B cell (primary cell): ENCODE results near the gene OSBPL5. TPM values are rescaled to one million over a fixed set of nuclear protein-coding genes. Genes with fewer than 3 reads are reported as not detected.
A peak's percentile ranks its signal among the peaks of the same experiment; 100 is the strongest.

Experiments
- ATAC-seq: fragments of 200-7000 bp; cut with Tn5 transposase; one replicate; pipeline ENCODE4 v1.10.0; 2021; ENCODE audit warnings: low read depth, mild to moderate bottlenecking, moderate number of reproducible peaks, moderate library complexity
- CTCF ChIA-PET: fragments of 350-600 bp; sonication (Branson Sonifier 250); formaldehyde crosslinking; loops from one replicate; lab custom pipeline; 2021; ENCODE audit warnings: antibody characterized with exemption, inconsistent platforms; lab: Charles Lee
- POLR2A ChIA-PET: fragments of 350-600 bp; sonication (Branson Sonifier 250); formaldehyde crosslinking; loops from one replicate; lab custom pipeline; 2021; ENCODE audit warnings: antibody characterized with exemption; lab: Charles Lee
- DNase-seq: peaks from one replicate; pipeline ENCODE4 v3.0.0; 2013
- H2AFZ ChIP-seq: 2 replicates; pipeline ENCODE4 v1.6.1; 2012; ENCODE audit warnings: mild to moderate bottlenecking, low read depth, low read length; ENCODE audit not compliant: insufficient read depth, poor library complexity, severe bottlenecking
- H3K27ac ChIP-seq, 2 donors: 1 replicate in 1 of 2; 2 replicates in 1 of 2; pipeline ENCODE4 v1.5.1; 2012 to 2013; ENCODE audit warnings: low read length in 2 of 2, mild to moderate bottlenecking in 2 of 2, moderate library complexity in 1 of 2
- H3K27me3 ChIP-seq, 4 experiments: fragments of 200-600 bp in 1 of 4; sonication (generic) in 1 of 4; replicated peaks in 1 of 4; 1 replicate in 2 of 4; 2 replicates in 2 of 4; pipeline versions ENCODE4 v1.6.1 to v1.7.0; 2013 to 2016; ENCODE audit warnings: low read length in 3 of 4, mild to moderate bottlenecking in 2 of 4, mixed read lengths in 1 of 4, moderate library complexity in 1 of 4; ENCODE audit not compliant: insufficient read depth in 4 of 4, control insufficient read depth in 3 of 4; ENCODE audit errors: control extremely low read depth in 1 of 4
- H3K36me3 ChIP-seq, 2 experiments: replicated peaks in 1 of 2; 1 replicate in 1 of 2; 2 replicates in 1 of 2; pipeline versions ENCODE4 v1.6.1 to v1.7.1; 2013; ENCODE audit warnings: low read length in 1 of 2; ENCODE audit not compliant: insufficient read depth in 2 of 2, control insufficient read depth in 1 of 2; ENCODE audit errors: control extremely low read depth in 1 of 2, extremely low read depth in 1 of 2
- H3K4me1 ChIP-seq, 2 donors: fragments of 200-600 bp in 1 of 2; sonication (generic) in 1 of 2; 1 replicate in 1 of 2; 2 replicates in 1 of 2; pipeline versions ENCODE4 v1.5.1 to v1.6.1; 2013 to 2017; ENCODE audit warnings: low read length in 2 of 2; ENCODE audit not compliant: control insufficient read depth in 2 of 2, insufficient read depth in 2 of 2
- H3K4me2 ChIP-seq: replicated peaks from 2 replicates; pipeline ENCODE3; 2012; ENCODE audit warnings: mild to moderate bottlenecking, low read depth, low read length; ENCODE audit not compliant: poor library complexity, severe bottlenecking
- H3K4me3 ChIP-seq, 5 experiments: fragments of 200-600 bp in 1 of 5; sonication (generic) in 1 of 5; 1 replicate in 3 of 5; 2 replicates in 2 of 5; pipeline versions ENCODE4 v1.5.1 to v1.7.0; 2011 to 2016; ENCODE audit warnings: low read length in 4 of 5, mild to moderate bottlenecking in 4 of 5, low read depth in 2 of 5, control low read depth in 1 of 5, moderate library complexity in 1 of 5; ENCODE audit not compliant: insufficient read depth in 1 of 5; ENCODE audit errors: control extremely low read depth in 1 of 5, extremely low read depth in 1 of 5
- H3K79me2 ChIP-seq: fragments of 200-600 bp; sonication (generic); one replicate; pipeline ENCODE4 v1.6.0; 2016; ENCODE audit warnings: low read length; ENCODE audit not compliant: control insufficient read depth, insufficient read depth
- H3K9ac ChIP-seq: fragments of 200-600 bp; sonication (generic); 2 replicates; pipeline ENCODE4 v1.6.1; 2017; ENCODE audit warnings: mild to moderate bottlenecking, low read length, moderate library complexity
- H3K9me3 ChIP-seq, 3 donors: one replicate each; pipeline versions ENCODE4 v1.6.1 to v1.7.1; 2013; ENCODE audit warnings: low read length in 2 of 3; ENCODE audit not compliant: control insufficient read depth in 2 of 3, insufficient read depth in 1 of 3; ENCODE audit errors: control extremely low read depth in 1 of 3
- H4K20me1 ChIP-seq: 2 replicates; pipeline ENCODE4 v1.6.0; 2012; ENCODE audit warnings: mild to moderate bottlenecking, low read length; ENCODE audit not compliant: insufficient read depth, control insufficient read depth, poor library complexity, severe bottlenecking
- H3K27ac Mint-ChIP-seq: one replicate; pipeline ENCODE4 v1.8.0; 2021; ENCODE audit warnings: mixed read lengths
- H3K27me3 Mint-ChIP-seq: one replicate; pipeline ENCODE4 v1.8.0; 2021; ENCODE audit warnings: mixed read lengths
- H3K4me1 Mint-ChIP-seq: one replicate; pipeline ENCODE4 v1.8.0; 2021; ENCODE audit warnings: mixed read lengths
- H3K4me3 Mint-ChIP-seq: one replicate; pipeline ENCODE4 v1.8.0; 2021; ENCODE audit warnings: mixed read lengths
- H3K9me3 Mint-ChIP-seq: one replicate; pipeline ENCODE4 v1.8.0; 2022; ENCODE audit warnings: mixed read lengths; ENCODE audit not compliant: insufficient read depth
- EZH2 ChIP-seq: IDR thresholded peaks from 2 replicates; pipeline ENCODE4 v1.6.1; 2012; ENCODE audit warnings: borderline replicate concordance, low read depth, mild to moderate bottlenecking, moderate library complexity, low read length; ENCODE audit not compliant: insufficient read depth, poor library complexity, severe bottlenecking
- WGBS: methylation state at CpG from one replicate; pipeline ENCODE4 v1.1.5; 2013; ENCODE audit warnings: missing lambda C conversion rate; ENCODE audit not compliant: insufficient coverage; 5-methylcytosine and 5-hydroxymethylcytosine counted together
- intact Hi-C: fragments of 100-400 bp; cut with micrococcal nuclease; formaldehyde crosslinking; loops from one replicate; pipeline ENCODE4 v1.10.0; 2022
- polyA plus RNA-seq: library from polyadenylated mRNA; depleted of rRNA; stranded (reverse); fragments of >200 nt; gene quantifications from 2 replicates; pipeline ENCODE4 v1.2.3, GENCODE V29; 2012
- total RNA-seq, 2 donors: library from RNA; stranded (reverse); fragments of 120-200 nt in 1 of 2; gene quantifications; 1 replicate in 1 of 2; 2 replicates in 1 of 2; pipeline versions ENCODE4 v1.2.3 to v1.2.4, GENCODE V29; 2013 to 2022
- TF ChIP-seq, protein P1 (sequence below): fragments of 200-600 bp; IDR thresholded peaks from one replicate; pipeline ENCODE4 v1.8.0; 2022; ENCODE audit warnings: antibody characterized with exemption, mild to moderate bottlenecking

OSBPL5 gene
- total and polyA plus RNA-seq, 2 donors (not counting 1 experiment from before 2014, with no cell fraction given) = 0.15 to 1.2 TPM

- no peaks in the 10 kb centered on the region for H3K79me2 ChIP-seq
- no peak overlapping the region for H3K9ac ChIP-seq
- no peaks in the 10 kb centered on the region for H3K36me3 ChIP-seq
- ATAC-seq = no peak
- H4K20me1 ChIP-seq = no peaks in the 10 kb centered on the region
- Mint-ChIP-seq H3K4me3 (no peak overlapping the region), H3K27me3 (peaks cover 8% of the 10 kb centered on the region), H3K27ac (no peak overlapping the region), H3K9me3 (peaks cover 7% of the 10 kb centered on the region), H3K4me1 (no peaks in the 10 kb centered on the region)
- H2AFZ ChIP-seq = no peak overlapping the region
- no peak for TF ChIP-seq EZH2
- TF ChIP-seq, protein P1, sequence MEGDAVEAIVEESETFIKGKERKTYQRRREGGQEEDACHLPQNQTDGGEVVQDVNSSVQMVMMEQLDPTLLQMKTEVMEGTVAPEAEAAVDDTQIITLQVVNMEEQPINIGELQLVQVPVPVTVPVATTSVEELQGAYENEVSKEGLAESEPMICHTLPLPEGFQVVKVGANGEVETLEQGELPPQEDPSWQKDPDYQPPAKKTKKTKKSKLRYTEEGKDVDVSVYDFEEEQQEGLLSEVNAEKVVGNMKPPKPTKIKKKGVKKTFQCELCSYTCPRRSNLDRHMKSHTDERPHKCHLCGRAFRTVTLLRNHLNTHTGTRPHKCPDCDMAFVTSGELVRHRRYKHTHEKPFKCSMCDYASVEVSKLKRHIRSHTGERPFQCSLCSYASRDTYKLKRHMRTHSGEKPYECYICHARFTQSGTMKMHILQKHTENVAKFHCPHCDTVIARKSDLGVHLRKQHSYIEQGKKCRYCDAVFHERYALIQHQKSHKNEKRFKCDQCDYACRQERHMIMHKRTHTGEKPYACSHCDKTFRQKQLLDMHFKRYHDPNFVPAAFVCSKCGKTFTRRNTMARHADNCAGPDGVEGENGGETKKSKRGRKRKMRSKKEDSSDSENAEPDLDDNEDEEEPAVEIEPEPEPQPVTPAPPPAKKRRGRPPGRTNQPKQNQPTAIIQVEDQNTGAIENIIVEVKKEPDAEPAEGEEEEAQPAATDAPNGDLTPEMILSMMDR = no peak
- H3K27me3 ChIP-seq = no peaks in the 10 kb centered on the region
- H3K4me2 ChIP-seq = no peak overlapping the region
- H3K4me1 ChIP-seq = no peaks in the 10 kb centered on the region
- CTCF ChIA-PET = no interaction called here
- H3K27ac ChIP-seq = no peak overlapping the region
- POLR2A ChIA-PET = no interaction called here
- H3K9me3 ChIP-seq = peaks cover 1 to 4% (median 2%) of the 10 kb centered on the region in 3 donors
- H3K4me3 ChIP-seq = no peak overlapping the region
- 100% methylated on average over 1 of the region's 6 CpGs for WGBS
- intact Hi-C loops = no loop called here
- no peak for DNase-seq
Observed at GRCh38 chr11:3111466-3111865, 53.6 kb downstream of the OSBPL5 start.

DNA sequence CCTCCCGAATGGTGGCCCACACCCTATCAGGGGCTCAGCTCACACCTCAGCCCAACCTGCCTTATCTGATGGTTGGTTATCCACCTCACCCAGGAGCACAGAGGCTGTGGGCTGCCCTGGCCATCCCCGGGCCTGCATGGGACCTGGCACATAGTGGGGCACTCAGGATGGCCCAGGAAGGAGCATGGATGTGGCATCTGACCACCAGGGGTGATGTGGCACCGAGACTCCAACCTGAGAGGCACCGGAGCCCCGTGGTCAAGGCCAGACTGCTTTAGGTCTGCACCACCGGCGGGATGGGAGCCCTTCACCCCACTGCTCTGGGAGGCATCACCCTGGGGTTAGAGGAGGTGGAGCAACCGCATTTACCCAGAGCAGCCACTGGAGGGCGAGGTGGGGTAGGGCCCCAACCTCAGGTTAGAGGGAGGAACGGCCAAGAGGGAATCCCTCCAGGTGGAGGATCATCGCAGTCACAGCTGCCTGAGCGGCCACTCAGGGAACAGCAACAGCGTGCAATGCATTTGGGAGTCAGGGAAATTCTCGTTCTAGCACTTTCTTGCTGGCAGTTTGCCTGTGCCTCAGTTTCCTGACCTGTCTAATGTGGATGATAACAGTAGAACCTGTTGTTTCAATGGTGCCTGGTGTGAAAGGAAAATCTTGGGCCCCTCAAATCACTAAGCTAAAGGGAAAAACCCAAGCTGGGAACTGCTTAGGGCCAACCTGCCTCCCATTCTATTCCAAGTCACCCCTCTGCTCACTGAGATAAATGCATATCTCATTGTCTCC is 55.0 kb downstream of the OSBPL5 start:
- no peak overlapping the region for H3K4me2 ChIP-seq
- intact Hi-C loops = no loop called here
- no peak overlapping the region for H3K4me3 ChIP-seq
- H3K79me2 ChIP-seq = no peaks in the 10 kb centered on the region
- ChIA-PET POLR2A (no interaction called here), CTCF (no interaction called here)
- H3K27me3 ChIP-seq = no peaks in the 10 kb centered on the region
- no peaks in the 10 kb centered on the region for H4K20me1 ChIP-seq
- no peak overlapping the region for H3K27ac ChIP-seq
- WGBS = 74% methylated on average over 14 of the region's 14 CpGs
- peaks cover 4% of the 10 kb centered on the region for H3K9me3 Mint-ChIP-seq
- TF ChIP-seq, protein P1 = peak; percentile 24
- TF ChIP-seq EZH2 = no peak
- peaks cover 14% of the 10 kb centered on the region for H3K27me3 Mint-ChIP-seq
- H3K9me3 ChIP-seq = peaks cover 1 to 4% (median 2%) of the 10 kb centered on the region in 3 donors
- ATAC-seq (no peak), DNase-seq (no peak)
- H2AFZ ChIP-seq = no peak overlapping the region
- no peak overlapping the region for H3K4me3 Mint-ChIP-seq
- no peak overlapping the region for H3K27ac Mint-ChIP-seq
- no peaks in the 10 kb centered on the region for H3K36me3 ChIP-seq
- H3K9ac ChIP-seq = no peak overlapping the region
- no peaks in the 10 kb centered on the region for H3K4me1 Mint-ChIP-seq
- H3K4me1 ChIP-seq = no peaks in the 10 kb centered on the region
